Fibroblast of pulmonary artery (primary cell): ENCODE results near the gene HARS1.
"Not testable (repeated sequence)": the region's sequence is repeated elsewhere in the genome, so short reads cannot be mapped to it uniquely, and the experiment has no call there.

ENCODE experiments used
- DNase-seq: peaks from one replicate; pipeline ENCODE4 v3.0.0-alpha.2; 2010; ENCODE audit warnings: low read depth
- H3K4me3 ChIP-seq: replicated peaks from 2 replicates; pipeline ENCODE4 v1.5.1; 2011; ENCODE audit warnings: low read depth, mild to moderate bottlenecking, control low read depth, low read length, moderate library complexity
- CTCF ChIP-seq: IDR thresholded peaks from 2 replicates; pipeline ENCODE4 v1.5.1; 2011; ENCODE audit warnings: mild to moderate bottlenecking, control low read depth, low read length, inconsistent platforms; ENCODE audit errors: missing control alignments

Gene HARS1

GRCh38 chr5:140674629-140675028, 16.5 kb downstream of the HARS1 start:
- DNase-seq, result no peak
- no peak for TF ChIP-seq CTCF
- no peak overlapping the region for H3K4me3 ChIP-seq

GRCh38 chr5:140674211-140674610, 17.0 kb downstream of the HARS1 start:
- DNase-seq, result no peak
- no peak for TF ChIP-seq CTCF

GRCh38 chr5:140673187-140673976, 17.8 kb downstream of the HARS1 start, which contains the start of gene DND1:
Gene DND1, minus strand, starts transcription at chr5:140673576. Its CDS starts 34 bp downstream, at chr5:140673542.
- no peak for DNase-seq
- no peak for TF ChIP-seq CTCF

More at GRCh38 chr5:140674211-140674610, 17.0 kb downstream of the HARS1 start:
- H3K4me3 ChIP-seq, result no peak overlapping the region

GRCh38 chr5:140672455-140673186, 18.5 kb downstream of the HARS1 start:
- DNase-seq, result peak; percentile 13
- TF ChIP-seq CTCF, result no peak
- no peak overlapping the region for H3K4me3 ChIP-seq

More at GRCh38 chr5:140673187-140673976, 17.8 kb downstream of the HARS1 start, which contains the start of gene DND1:
- no peak within 1 kb of the TSS for H3K4me3 ChIP-seq

GRCh38 chr5:140671472-140672125, 19.6 kb downstream of the HARS1 start:
- no peak for TF ChIP-seq CTCF

GRCh38 chr5:140671035-140671434, 20.1 kb downstream of the HARS1 start:
- DNase-seq, H3K4me3 ChIP-seq: not testable (repeated sequence)

More at GRCh38 chr5:140671472-140672125, 19.6 kb downstream of the HARS1 start:
- H3K4me3 ChIP-seq, result no peak overlapping the region
- DNase-seq, result no peak

- H3K4me3 ChIP-seq, result peak within 1 kb of the TSS; percentile 98
- no peak for TF ChIP-seq CTCF
- DNase-seq, result peak; percentile 90
Observed at GRCh38 chr5:140664359-140665119, 26.6 kb downstream of the HARS1 start, which contains the start of gene WDR55. Gene WDR55, plus strand, starts transcription at chr5:140664904. Its CDS starts 9 bp downstream, at chr5:140664913.
